ENCODE data around the gene RAD51B.

GRCh38 chr14:68563251-68564131 is 743.9 kb downstream of the RAD51B start:
- no peak for TF ChIP-seq EZH2 (IDR thresholded peaks at IDR 0.05; ENCODE audit: low read length, unreplicated experiment)
- TF ChIP-seq, protein P1, sequence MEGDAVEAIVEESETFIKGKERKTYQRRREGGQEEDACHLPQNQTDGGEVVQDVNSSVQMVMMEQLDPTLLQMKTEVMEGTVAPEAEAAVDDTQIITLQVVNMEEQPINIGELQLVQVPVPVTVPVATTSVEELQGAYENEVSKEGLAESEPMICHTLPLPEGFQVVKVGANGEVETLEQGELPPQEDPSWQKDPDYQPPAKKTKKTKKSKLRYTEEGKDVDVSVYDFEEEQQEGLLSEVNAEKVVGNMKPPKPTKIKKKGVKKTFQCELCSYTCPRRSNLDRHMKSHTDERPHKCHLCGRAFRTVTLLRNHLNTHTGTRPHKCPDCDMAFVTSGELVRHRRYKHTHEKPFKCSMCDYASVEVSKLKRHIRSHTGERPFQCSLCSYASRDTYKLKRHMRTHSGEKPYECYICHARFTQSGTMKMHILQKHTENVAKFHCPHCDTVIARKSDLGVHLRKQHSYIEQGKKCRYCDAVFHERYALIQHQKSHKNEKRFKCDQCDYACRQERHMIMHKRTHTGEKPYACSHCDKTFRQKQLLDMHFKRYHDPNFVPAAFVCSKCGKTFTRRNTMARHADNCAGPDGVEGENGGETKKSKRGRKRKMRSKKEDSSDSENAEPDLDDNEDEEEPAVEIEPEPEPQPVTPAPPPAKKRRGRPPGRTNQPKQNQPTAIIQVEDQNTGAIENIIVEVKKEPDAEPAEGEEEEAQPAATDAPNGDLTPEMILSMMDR (conservative IDR thresholded peaks at IDR 0.05; ENCODE audit: low read depth, low read length), result no peak

All from PC-3 (cell line).